ENCODE data around the gene TUNAR. TPM values are rescaled to one million over a fixed set of nuclear protein-coding genes. Genes with fewer than 3 reads are reported as not detected.

The TUNAR gene
- total RNA-seq, 2 donors from 2014 or later, result 26.2 to 30.0 TPM

- no peak overlapping the region for H3K27ac Mint-ChIP-seq
- H3K27me3 ChIP-seq (ENCODE audit: control insufficient read depth, insufficient read depth, low read length, poor library complexity, severe bottlenecking), result peaks cover 30% of the 10 kb centered on the region
- peak overlapping the region; percentile 40 for H3K9ac ChIP-seq (ENCODE audit: extremely low read depth, low read length, poor library complexity, severe bottlenecking)
- no peaks in the 10 kb centered on the region for H3K9me3 Mint-ChIP-seq
- H3K36me3 ChIP-seq (ENCODE audit: control insufficient read depth, insufficient read depth, low read length), result no peaks in the 10 kb centered on the region
- TF ChIP-seq CTCF (conservative IDR thresholded peaks at IDR 0.05), result peak; percentile 34
- no peak overlapping the region for H3K27ac ChIP-seq (ENCODE audit: low read depth, low read length)
- H3K4me3 Mint-ChIP-seq, result peak overlapping the region; percentile 75
- DNase-seq, result peak; percentile 82
- H3K4me1 Mint-ChIP-seq, result peaks cover 18% of the 10 kb centered on the region
- no peaks in the 10 kb centered on the region for H3K9me3 ChIP-seq (ENCODE audit: control insufficient read depth, low read length)
- peak overlapping the region; percentile 81 for H3K4me3 ChIP-seq (ENCODE audit: low read length)
- 0 to 12% methylated on average over 11 to 99 of the region's 103 CpGs for WGBS, 2 experiments (ENCODE audit: insufficient coverage in 1 of 2, insufficient read length in 1 of 2)
- H3K36me3 Mint-ChIP-seq (ENCODE audit: low read depth), result no peaks in the 10 kb centered on the region
- H3K4me1 ChIP-seq (ENCODE audit: control insufficient read depth, insufficient read depth, low read length), result no peaks in the 10 kb centered on the region
- H3K27me3 Mint-ChIP-seq (ENCODE audit: insufficient read depth), result peaks cover 25% of the 10 kb centered on the region
Observed at GRCh38 chr14:95875831-95876760, 536 bp upstream of the TUNAR start.

- Histone ChIP-seq H3K9ac (ENCODE audit: extremely low read depth, low read length, poor library complexity, severe bottlenecking) (peak overlapping the region; percentile 40), H3K36me3 (ENCODE audit: control insufficient read depth, insufficient read depth, low read length) (no peaks in the 10 kb centered on the region), H3K4me3 (ENCODE audit: low read length) (peak overlapping the region; percentile 81), H3K9me3 (ENCODE audit: control insufficient read depth, low read length) (no peaks in the 10 kb centered on the region), H3K27me3 (ENCODE audit: control insufficient read depth, insufficient read depth, low read length, poor library complexity, severe bottlenecking) (peaks cover 30% of the 10 kb centered on the region), H3K4me1 (ENCODE audit: control insufficient read depth, insufficient read depth, low read length) (no peaks in the 10 kb centered on the region), H3K27ac (ENCODE audit: low read depth, low read length) (no peak overlapping the region)
- Mint-ChIP-seq H3K9me3 (no peaks in the 10 kb centered on the region), H3K36me3 (ENCODE audit: low read depth) (no peaks in the 10 kb centered on the region), H3K27ac (no peak overlapping the region), H3K4me3 (peak overlapping the region; percentile 75), H3K27me3 (ENCODE audit: insufficient read depth) (peaks cover 25% of the 10 kb centered on the region), H3K4me1 (peaks cover 25% of the 10 kb centered on the region)
- no peak for DNase-seq
- TF ChIP-seq CTCF (conservative IDR thresholded peaks at IDR 0.05), result no peak
- WGBS, 2 experiments (ENCODE audit: insufficient coverage in 1 of 2, insufficient read length in 1 of 2), result 94 to 100% methylated on average over 3 to 4 of the region's 4 CpGs
Observed at GRCh38 chr14:95877633-95878032, 1.0 kb downstream of the TUNAR start.

DNA sequence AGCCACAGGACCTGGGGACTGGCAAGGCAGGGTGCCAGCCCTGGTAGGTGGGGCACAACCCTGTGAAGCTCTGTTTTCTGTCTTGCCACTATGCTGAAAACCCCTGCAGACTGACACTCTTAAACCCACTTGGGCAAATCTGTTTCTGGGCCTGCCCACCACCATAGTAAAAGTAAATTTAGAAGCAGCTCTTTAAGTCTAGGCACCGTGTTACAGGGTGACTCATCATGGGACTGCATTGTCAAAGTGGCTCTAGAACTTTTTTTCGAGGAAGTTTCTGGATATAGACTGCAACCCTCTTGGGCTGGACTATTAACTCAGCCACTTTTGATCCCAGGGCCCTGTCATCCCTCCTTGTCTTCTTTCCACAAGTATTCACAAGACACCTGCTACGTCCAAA, 7.7 kb downstream of the TUNAR start:
- peaks cover 21% of the 10 kb centered on the region for H3K4me1 Mint-ChIP-seq
- 77 to 94% methylated on average over 3 of the region's 3 CpGs for WGBS, 2 experiments (ENCODE audit: insufficient coverage in 1 of 2, insufficient read length in 1 of 2)
- no peaks in the 10 kb centered on the region for H3K27me3 ChIP-seq (ENCODE audit: control insufficient read depth, insufficient read depth, low read length, poor library complexity, severe bottlenecking)
- no peaks in the 10 kb centered on the region for H3K36me3 Mint-ChIP-seq (ENCODE audit: low read depth)
- no peaks in the 10 kb centered on the region for H3K36me3 ChIP-seq (ENCODE audit: control insufficient read depth, insufficient read depth, low read length)
- TF ChIP-seq CTCF (conservative IDR thresholded peaks at IDR 0.05), result no peak
- H3K27ac ChIP-seq (ENCODE audit: low read depth, low read length), result no peak overlapping the region
- no peak overlapping the region for H3K4me3 ChIP-seq (ENCODE audit: low read length)
- H3K27ac Mint-ChIP-seq, result peak overlapping the region; percentile 4
- H3K4me3 Mint-ChIP-seq, result no peak overlapping the region
- H3K9me3 Mint-ChIP-seq, result no peaks in the 10 kb centered on the region
- no peaks in the 10 kb centered on the region for H3K27me3 Mint-ChIP-seq (ENCODE audit: insufficient read depth)
- no peak for DNase-seq
- no peaks in the 10 kb centered on the region for H3K9me3 ChIP-seq (ENCODE audit: control insufficient read depth, low read length)
- H3K9ac ChIP-seq (ENCODE audit: extremely low read depth, low read length, poor library complexity, severe bottlenecking), result no peak overlapping the region
- no peaks in the 10 kb centered on the region for H3K4me1 ChIP-seq (ENCODE audit: control insufficient read depth, insufficient read depth, low read length)

All from endodermal cell (in vitro differentiated cells).